Loucy (cell line): ENCODE results near the gene DNAJB4.

Experiments used
- H2AFZ ChIP-seq: fragments of 200-600 bp; sonication (generic); 2 replicates; pipeline ENCODE4 v1.6.0; 2016; ENCODE audit warnings: antibody characterized with exemption, mild to moderate bottlenecking, low read length, moderate library complexity
- H3F3A ChIP-seq: fragments of 200-600 bp; 2 replicates; pipeline ENCODE4 v1.6.0; 2016; ENCODE audit warnings: antibody characterized with exemption, low read depth, mild to moderate bottlenecking
- H3K27me3 ChIP-seq: fragments of 200-600 bp; sonication (generic); 2 replicates; pipeline ENCODE4 v1.6.1; 2014; ENCODE audit warnings: low read length, mild to moderate bottlenecking; ENCODE audit not compliant: insufficient read depth, poor library complexity, severe bottlenecking
- H3K36me3 ChIP-seq: fragments of 200-600 bp; sonication (generic); 2 replicates; pipeline ENCODE4 v1.6.1; 2016; ENCODE audit warnings: low read length; ENCODE audit not compliant: insufficient read depth
- H3K4me1 ChIP-seq: fragments of 200-600 bp; sonication (generic); 2 replicates; pipeline ENCODE4 v1.5.1; 2014; ENCODE audit warnings: low read length, mild to moderate bottlenecking; ENCODE audit not compliant: insufficient read depth, poor library complexity, severe bottlenecking
- H3K4me2 ChIP-seq: fragments of 200-600 bp; sonication (generic); 2 replicates; pipeline ENCODE4 v1.6.0; 2014; ENCODE audit warnings: antibody characterized with exemption, low read length, low read depth, mild to moderate bottlenecking; ENCODE audit not compliant: poor library complexity, severe bottlenecking
- H3K4me3 ChIP-seq: fragments of 200-600 bp; sonication (generic); 2 replicates; pipeline ENCODE4 v1.5.1; 2014; ENCODE audit warnings: low read length, mild to moderate bottlenecking, mixed read lengths; ENCODE audit not compliant: poor library complexity, severe bottlenecking
- H3K79me2 ChIP-seq: fragments of 200-600 bp; sonication (generic); 2 replicates; pipeline ENCODE4 v1.6.1; 2014; ENCODE audit warnings: low read length; ENCODE audit not compliant: insufficient read depth
- H3K9ac ChIP-seq: fragments of 200-600 bp; sonication (generic); 2 replicates; pipeline ENCODE4 v1.6.0; 2014; ENCODE audit warnings: mild to moderate bottlenecking, low read depth, low read length, moderate library complexity; ENCODE audit not compliant: poor library complexity, severe bottlenecking
- H3K9me2 ChIP-seq: fragments of 200-600 bp; sonication (generic); replicated peaks from 2 replicates; pipeline ENCODE4 v1.6.1; 2016; ENCODE audit warnings: low read depth, low read length, mixed read lengths
- H3K9me3 ChIP-seq: fragments of 200-600 bp; sonication (generic); 2 replicates; pipeline ENCODE4 v1.6.1; 2014; ENCODE audit warnings: mild to moderate bottlenecking, antibody characterized with exemption, low read length, low read depth; ENCODE audit not compliant: insufficient read depth
- H4K20me1 ChIP-seq: fragments of 200-600 bp; sonication (generic); 2 replicates; pipeline ENCODE4 v1.6.0; 2014; ENCODE audit warnings: antibody characterized with exemption, low read length, mild to moderate bottlenecking; ENCODE audit not compliant: insufficient read depth, poor library complexity, severe bottlenecking
- CTCF ChIP-seq: fragments of 200-600 bp; sonication (generic); conservative IDR thresholded peaks from 2 replicates; pipeline ENCODE4 v1.5.1; 2014; ENCODE audit warnings: mild to moderate bottlenecking, antibody characterized with exemption, low read length
- EZH2phosphoT487 ChIP-seq: fragments of 200-600 bp; IDR thresholded peaks from 2 replicates; pipeline ENCODE4 v1.6.1; 2018; ENCODE audit warnings: antibody characterized with exemption, mild to moderate bottlenecking, moderate library complexity, borderline replicate concordance

The DNAJB4 gene

GRCh38 chr1:78003070-78003746 is 1.5 kb upstream of the DNAJB4 start:
- Histone ChIP-seq H3K9me2 (no peaks in the 10 kb centered on the region), H3K9ac (peak overlapping the region; percentile 85), H3F3A (peaks cover 7% of the 10 kb centered on the region; the same call in 1 of the 2 replicates), H3K9me3 (no peaks in the 10 kb centered on the region), H3K4me1 (peaks cover 36% of the 10 kb centered on the region), H3K79me2 (peaks cover 18% of the 10 kb centered on the region; the same call in 1 of the 2 replicates), H3K4me3 (peak overlapping the region; percentile 81), H3K4me2 (peak overlapping the region; percentile 86), H3K36me3 (no peaks in the 10 kb centered on the region), H3K27me3 (no peaks in the 10 kb centered on the region), H4K20me1 (no peaks in the 10 kb centered on the region), H2AFZ (no peak overlapping the region)
- TF ChIP-seq CTCF (no peak), EZH2phosphoT487 (no peak)

GRCh38 chr1:78003882-78004718 is 639 bp upstream of the DNAJB4 start:
- H3F3A ChIP-seq: peaks cover 7% of the 10 kb centered on the region; the same call in 1 of the 2 replicates
- H3K4me3 ChIP-seq: peak overlapping the region; percentile 81
- peak overlapping the region; percentile 86 for H3K4me2 ChIP-seq
- no peaks in the 10 kb centered on the region for H3K9me3 ChIP-seq
- H3K4me1 ChIP-seq: peaks cover 37% of the 10 kb centered on the region
- H3K36me3 ChIP-seq: no peaks in the 10 kb centered on the region
- H3K79me2 ChIP-seq: peaks cover 18% of the 10 kb centered on the region; the same call in 1 of the 2 replicates
- TF ChIP-seq CTCF: no peak
- no peak for TF ChIP-seq EZH2phosphoT487
- H3K9me2 ChIP-seq: no peaks in the 10 kb centered on the region
- H3K9ac ChIP-seq: peak overlapping the region; percentile 85
- no peaks in the 10 kb centered on the region for H3K27me3 ChIP-seq
- no peaks in the 10 kb centered on the region for H4K20me1 ChIP-seq
- H2AFZ ChIP-seq: peak overlapping the region; percentile 87

GRCh38 chr1:78005448-78005722 is 646 bp downstream of the DNAJB4 start:
- Histone ChIP-seq H3K27me3 (no peaks in the 10 kb centered on the region), H3K36me3 (no peaks in the 10 kb centered on the region), H3K4me3 (peak overlapping the region; percentile 81), H3K9me3 (no peaks in the 10 kb centered on the region), H2AFZ (peak overlapping the region; percentile 87), H3F3A (peaks cover 7% of the 10 kb centered on the region; the same call in 1 of the 2 replicates), H3K4me2 (peak overlapping the region; percentile 86), H3K9ac (peak overlapping the region; percentile 85), H3K4me1 (peaks cover 49% of the 10 kb centered on the region), H4K20me1 (no peaks in the 10 kb centered on the region), H3K9me2 (no peaks in the 10 kb centered on the region), H3K79me2 (peaks cover 21% of the 10 kb centered on the region; the same call in 1 of the 2 replicates)
- TF ChIP-seq EZH2phosphoT487: no peak
